Mesothelial cell of epicardium (in vitro differentiated cells): ENCODE results near the gene TANGO6. TPM values are rescaled to one million over a fixed set of nuclear protein-coding genes. Genes with fewer than 3 reads are reported as not detected.

ENCODE experiments used
- DNase-seq, 2 experiments: peaks; one replicate each; pipeline ENCODE4 v3.0.0; 2021; ENCODE audit warnings: low spot score in 2 of 2; ENCODE audit not compliant: unreplicated experiment in 2 of 2
- H3K27ac Mint-ChIP-seq: 2 replicates; pipeline ENCODE4 v1.8.0; 2021; ENCODE audit warnings: mixed read lengths
- H3K27me3 Mint-ChIP-seq: 2 replicates; pipeline ENCODE4 v1.8.0; 2021; ENCODE audit warnings: low read depth, mixed read lengths
- H3K36me3 Mint-ChIP-seq: 2 replicates; pipeline ENCODE4 v1.8.0; 2021; ENCODE audit warnings: mixed read lengths
- H3K4me1 Mint-ChIP-seq: 2 replicates; pipeline ENCODE4 v1.8.0; 2021; ENCODE audit warnings: mixed read lengths
- H3K4me3 Mint-ChIP-seq: 2 replicates; pipeline ENCODE4 v1.8.0; 2021; ENCODE audit warnings: mild to moderate bottlenecking, moderate library complexity, mixed read lengths
- H3K9me3 Mint-ChIP-seq: 2 replicates; pipeline ENCODE4 v1.8.0; 2021; ENCODE audit warnings: mixed read lengths
- CTCF ChIP-seq: fragments of 200-600 bp; sonication (generic); IDR thresholded peaks from one replicate; pipeline ENCODE4 v1.5.0; 2021; ENCODE audit warnings: antibody characterized with exemption; ENCODE audit not compliant: unreplicated experiment
- total RNA-seq: library from RNA; stranded (reverse); gene quantifications from 3 replicates; pipeline ENCODE4 v1.2.1, GENCODE V29; 2021

The TANGO6 gene
- total RNA-seq, 1 donor from 2014 or later: 12.8 TPM

- no peak for TF ChIP-seq CTCF
- DNase-seq: no peak
- peaks cover 18% of the 10 kb centered on the region for H3K4me1 Mint-ChIP-seq
- no peak overlapping the region for H3K4me3 Mint-ChIP-seq
- H3K36me3 Mint-ChIP-seq: no peaks in the 10 kb centered on the region
- no peaks in the 10 kb centered on the region for H3K27me3 Mint-ChIP-seq
- H3K27ac Mint-ChIP-seq: no peak overlapping the region
- no peaks in the 10 kb centered on the region for H3K9me3 Mint-ChIP-seq
Observed at GRCh38 chr16:69073181-69073702, 229.9 kb downstream of the TANGO6 start.

GRCh38 chr16:69077251-69077650 lies 233.9 kb downstream of the TANGO6 start:
- no peak for TF ChIP-seq CTCF
- no peak for DNase-seq
- no peaks in the 10 kb centered on the region for H3K27me3 Mint-ChIP-seq
- no peak overlapping the region for H3K4me3 Mint-ChIP-seq
- H3K27ac Mint-ChIP-seq: no peak overlapping the region
- peaks cover 12% of the 10 kb centered on the region for H3K4me1 Mint-ChIP-seq
- H3K9me3 Mint-ChIP-seq: no peaks in the 10 kb centered on the region
- H3K36me3 Mint-ChIP-seq: no peaks in the 10 kb centered on the region

- H3K27ac Mint-ChIP-seq: no peak overlapping the region
- H3K9me3 Mint-ChIP-seq: no peaks in the 10 kb centered on the region
- no peak for TF ChIP-seq CTCF
- no peaks in the 10 kb centered on the region for H3K36me3 Mint-ChIP-seq
- no peak for DNase-seq
- H3K4me1 Mint-ChIP-seq: peaks cover 3% of the 10 kb centered on the region
- H3K4me3 Mint-ChIP-seq: no peak overlapping the region
- no peaks in the 10 kb centered on the region for H3K27me3 Mint-ChIP-seq
Observed at GRCh38 chr16:69078073-69078472, 234.7 kb downstream of the TANGO6 start.

GRCh38 chr16:69079697-69080096 lies 236.4 kb downstream of the TANGO6 start:
- H3K4me1 Mint-ChIP-seq: no peaks in the 10 kb centered on the region

GRCh38 chr16:69083306-69083941 lies 240.1 kb downstream of the TANGO6 start:
- no peak for TF ChIP-seq CTCF
- H3K9me3 Mint-ChIP-seq: no peaks in the 10 kb centered on the region
- DNase-seq: no peak

More at GRCh38 chr16:69079697-69080096, 236.4 kb downstream of the TANGO6 start:
- no peak overlapping the region for H3K4me3 Mint-ChIP-seq
- no peak for TF ChIP-seq CTCF
- H3K27me3 Mint-ChIP-seq: no peaks in the 10 kb centered on the region
- no peaks in the 10 kb centered on the region for H3K36me3 Mint-ChIP-seq
- DNase-seq: no peak
- H3K9me3 Mint-ChIP-seq: no peaks in the 10 kb centered on the region
- no peak overlapping the region for H3K27ac Mint-ChIP-seq

More at GRCh38 chr16:69083306-69083941, 240.1 kb downstream of the TANGO6 start:
- Mint-ChIP-seq H3K27me3 (no peaks in the 10 kb centered on the region), H3K4me3 (no peak overlapping the region), H3K4me1 (no peaks in the 10 kb centered on the region), H3K27ac (no peak overlapping the region), H3K36me3 (no peaks in the 10 kb centered on the region)
